SH-SY5Y (cell line): ENCODE results near the gene SORBS2.

Experiments used
- GATA2 ChIP-seq: IDR thresholded peaks from 2 replicates; pipeline ENCODE4 v1.6.1; 2011; ENCODE audit warnings: mild to moderate bottlenecking, low read depth, low read length
- GATA3 ChIP-seq: IDR thresholded peaks from 2 replicates; pipeline ENCODE4 v1.6.1; 2011; ENCODE audit warnings: low read depth, mild to moderate bottlenecking, low read length, moderate library complexity

SORBS2 gene

GRCh38 chr4:185716141-185716551 lies 95.8 kb downstream of the SORBS2 start:
- TF ChIP-seq GATA2 (no peak), GATA3 (no peak)

- TF ChIP-seq GATA3 (no peak), GATA2 (no peak)
Measured at GRCh38 chr4:185713731-185714130, 98.3 kb downstream of the SORBS2 start.

GRCh38 chr4:185713272-185713671 lies 98.7 kb downstream of the SORBS2 start:
- TF ChIP-seq GATA2 (no peak), GATA3 (no peak)

GRCh38 chr4:185712350-185713024 lies 99.5 kb downstream of the SORBS2 start:
- TF ChIP-seq GATA2 (no peak), GATA3 (no peak)

GRCh38 chr4:185711726-185712125 lies 100.3 kb downstream of the SORBS2 start:
- TF ChIP-seq GATA2, result no peak; the same call in 1 of the 2 replicates
- TF ChIP-seq GATA3, result no peak

- TF ChIP-seq GATA2, result no peak
- TF ChIP-seq GATA3, result no peak
Measured at GRCh38 chr4:185710487-185710995, 101.5 kb downstream of the SORBS2 start.

GRCh38 chr4:185709802-185710486 lies 102.0 kb downstream of the SORBS2 start:
- no peak for TF ChIP-seq GATA3
- TF ChIP-seq GATA2, result no peak

GRCh38 chr4:185708348-185708747 lies 103.6 kb downstream of the SORBS2 start:
- TF ChIP-seq GATA2 (no peak), GATA3 (no peak)

GRCh38 chr4:185702147-185702663 lies 109.8 kb downstream of the SORBS2 start:
- TF ChIP-seq GATA2 (no peak), GATA3 (no peak)

GRCh38 chr4:185700630-185701029 lies 111.4 kb downstream of the SORBS2 start:
- TF ChIP-seq GATA3 (no peak), GATA2 (no peak)

GRCh38 chr4:185700048-185700447 lies 111.9 kb downstream of the SORBS2 start:
- TF ChIP-seq GATA3, result no peak
- no peak for TF ChIP-seq GATA2

- TF ChIP-seq GATA2 (0 out of 2 replicates have a peak, but pooled peaks have one; percentile 23), GATA3 (peak; percentile 22; the same call in 1 of the 2 replicates)
Measured at GRCh38 chr4:185697488-185697887, 114.5 kb downstream of the SORBS2 start.

GRCh38 chr4:185695743-185696142 lies 116.3 kb downstream of the SORBS2 start:
- TF ChIP-seq GATA3 (no peak), GATA2 (no peak)

- no peak for TF ChIP-seq GATA2
- no peak for TF ChIP-seq GATA3
Measured at GRCh38 chr4:185693548-185694215, 118.3 kb downstream of the SORBS2 start.

GRCh38 chr4:185689407-185689806 lies 122.6 kb downstream of the SORBS2 start:
- TF ChIP-seq GATA3, result no peak
- no peak for TF ChIP-seq GATA2

GRCh38 chr4:185685804-185686203 lies 126.2 kb downstream of the SORBS2 start:
- TF ChIP-seq GATA3, result no peak
- no peak for TF ChIP-seq GATA2

- no peak for TF ChIP-seq GATA2
- TF ChIP-seq GATA3, result no peak
Measured at GRCh38 chr4:185683896-185684295, 128.1 kb downstream of the SORBS2 start.
